Gastroesophageal sphincter (tissue), 4 donors: Measurements from ENCODE around the gene GADD45G. TPM values are rescaled to one million over a fixed set of nuclear protein-coding genes. Genes with fewer than 3 reads are reported as not detected.

Source experiments
- ATAC-seq: fragments of 150-250 bp; one replicate; pipeline ENCODE4 v1.9.1; 2016; ENCODE audit warnings: mild to moderate bottlenecking, moderate library complexity
- H3K27ac ChIP-seq, 4 donors: fragments of 200-600 bp; sonication (generic) in 3 of 4; 1 replicate in 3 of 4; 2 replicates in 1 of 4; pipeline ENCODE4 v1.5.1; 2016 to 2019
- H3K27me3 ChIP-seq: fragments of 200-600 bp; sonication (generic); one replicate; pipeline ENCODE4 v1.5.1; 2019
- H3K36me3 ChIP-seq, 2 donors: fragments of 200-600 bp; sonication (generic); one replicate each; pipeline ENCODE4 v1.5.1; 2019; ENCODE audit warnings: control low read depth in 1 of 2
- H3K4me1 ChIP-seq, 3 donors: fragments of 200-600 bp; sonication (generic); 1 replicate in 2 of 3; 2 replicates in 1 of 3; pipeline ENCODE4 v1.5.1; 2016 to 2019; ENCODE audit warnings: control low read depth in 2 of 3
- H3K4me3 ChIP-seq, 2 donors: fragments of 200-600 bp; sonication (generic); one replicate each; pipeline ENCODE4 v1.5.1; 2019; ENCODE audit warnings: mild to moderate bottlenecking in 1 of 2, moderate library complexity in 1 of 2
- H3K9me3 ChIP-seq, 3 donors: fragments of 200-600 bp; sonication (generic); one replicate each; pipeline ENCODE4 v1.5.1; 2017 to 2019; ENCODE audit warnings: control low read depth in 2 of 3
- EP300 ChIP-seq: sonication (generic); formaldehyde crosslinking; IDR thresholded peaks from one replicate; pipeline ENCODE4 v1.6.1; 2017; ENCODE audit warnings: antibody characterized with exemption, mild to moderate bottlenecking
- POLR2A ChIP-seq, 2 donors: fragments of 450-650 bp; IDR thresholded peaks; one replicate each; pipeline ENCODE4 v1.6.1; 2017; ENCODE audit warnings: antibody characterized with exemption in 2 of 2, mild to moderate bottlenecking in 2 of 2, moderate library complexity in 1 of 2
- POLR2AphosphoS5 ChIP-seq: sonication (generic); formaldehyde crosslinking; IDR thresholded peaks from one replicate; pipeline ENCODE4 v1.6.1; 2017; ENCODE audit warnings: antibody characterized with exemption
- WGBS, 2 donors: methylation state at CpG; one replicate each; pipeline ENCODE4 v1.1.5; 2018; ENCODE audit warnings: low coverage in 1 of 2; 5-methylcytosine and 5-hydroxymethylcytosine counted together
- total RNA-seq, 4 donors: library from RNA; depleted of rRNA; stranded (reverse); fragments of >200 nt; gene quantifications; one replicate each; pipeline ENCODE4 v1.1.0, GENCODE V29; 2016
- TF ChIP-seq, protein P1 (sequence below), 4 experiments: fragments of 200-600 bp in 2 of 4; fragments of 450-650 bp in 2 of 4; sonication (generic) in 1 of 4; IDR thresholded peaks; one replicate each; pipeline ENCODE4 v1.5.1; 2017 to 2019; ENCODE audit warnings: antibody characterized with exemption in 4 of 4, mild to moderate bottlenecking in 2 of 4, moderate library complexity in 2 of 4

The GADD45G gene
- total RNA-seq, 4 donors from 2014 or later, result 63.5 to 150 (median 91.8) TPM

DNA sequence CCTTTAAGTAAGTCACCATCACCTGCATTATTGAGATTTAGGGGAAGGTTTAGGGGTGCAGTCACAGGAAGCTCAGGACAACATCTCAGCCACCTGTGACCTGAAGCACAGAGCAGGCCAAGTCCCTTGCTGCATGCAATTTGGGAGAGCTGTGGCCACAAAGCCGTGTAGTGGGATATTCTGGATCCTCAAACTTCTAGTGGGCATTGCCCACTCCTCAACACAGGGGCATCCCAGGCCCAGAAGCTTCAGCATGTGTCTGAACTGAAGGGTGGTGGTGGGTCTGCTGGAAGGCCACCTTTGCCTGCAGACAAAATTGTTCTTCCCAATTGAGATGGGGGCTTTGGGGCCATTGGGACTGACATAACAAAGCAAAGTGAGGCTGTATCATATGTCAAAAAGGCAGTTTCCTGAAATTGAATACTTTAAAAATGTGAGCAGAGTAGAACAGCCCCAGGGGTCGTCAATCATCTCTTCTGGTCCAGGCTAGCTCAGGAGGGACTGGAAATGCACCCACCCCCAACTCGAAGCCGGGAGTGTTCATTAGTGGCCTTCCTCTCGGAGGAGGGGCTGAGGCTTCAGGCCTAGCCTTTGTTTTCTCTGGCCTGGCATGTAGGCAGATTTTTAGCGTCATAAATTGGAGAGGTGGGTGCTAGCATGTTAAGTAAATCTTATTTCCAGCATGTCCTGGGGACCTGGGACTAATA lies 2.8 kb upstream of the GADD45G start:
- H3K27me3 ChIP-seq, result no peaks in the 10 kb centered on the region
- H3K4me1 ChIP-seq, result peaks cover 0 to 31% (median 13%) of the 10 kb centered on the region in 3 donors
- H3K4me3 ChIP-seq, result no peak overlapping the region
- H3K36me3 ChIP-seq, result peaks cover 0 to 13% of the 10 kb centered on the region in 2 donors
- TF ChIP-seq EP300 (no peak), POLR2A (IDR thresholded peaks at IDR 0.05) (no peak), POLR2AphosphoS5 (no peak)
- TF ChIP-seq, protein P1, sequence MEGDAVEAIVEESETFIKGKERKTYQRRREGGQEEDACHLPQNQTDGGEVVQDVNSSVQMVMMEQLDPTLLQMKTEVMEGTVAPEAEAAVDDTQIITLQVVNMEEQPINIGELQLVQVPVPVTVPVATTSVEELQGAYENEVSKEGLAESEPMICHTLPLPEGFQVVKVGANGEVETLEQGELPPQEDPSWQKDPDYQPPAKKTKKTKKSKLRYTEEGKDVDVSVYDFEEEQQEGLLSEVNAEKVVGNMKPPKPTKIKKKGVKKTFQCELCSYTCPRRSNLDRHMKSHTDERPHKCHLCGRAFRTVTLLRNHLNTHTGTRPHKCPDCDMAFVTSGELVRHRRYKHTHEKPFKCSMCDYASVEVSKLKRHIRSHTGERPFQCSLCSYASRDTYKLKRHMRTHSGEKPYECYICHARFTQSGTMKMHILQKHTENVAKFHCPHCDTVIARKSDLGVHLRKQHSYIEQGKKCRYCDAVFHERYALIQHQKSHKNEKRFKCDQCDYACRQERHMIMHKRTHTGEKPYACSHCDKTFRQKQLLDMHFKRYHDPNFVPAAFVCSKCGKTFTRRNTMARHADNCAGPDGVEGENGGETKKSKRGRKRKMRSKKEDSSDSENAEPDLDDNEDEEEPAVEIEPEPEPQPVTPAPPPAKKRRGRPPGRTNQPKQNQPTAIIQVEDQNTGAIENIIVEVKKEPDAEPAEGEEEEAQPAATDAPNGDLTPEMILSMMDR (IDR thresholded peaks at IDR 0.05), result no peak
- no peak overlapping the region for H3K27ac ChIP-seq
- 68 to 80% methylated on average over 2 to 5 of the region's 6 CpGs for WGBS, 2 donors
- no peaks in the 10 kb centered on the region for H3K9me3 ChIP-seq
- ATAC-seq, result no peak

DNA sequence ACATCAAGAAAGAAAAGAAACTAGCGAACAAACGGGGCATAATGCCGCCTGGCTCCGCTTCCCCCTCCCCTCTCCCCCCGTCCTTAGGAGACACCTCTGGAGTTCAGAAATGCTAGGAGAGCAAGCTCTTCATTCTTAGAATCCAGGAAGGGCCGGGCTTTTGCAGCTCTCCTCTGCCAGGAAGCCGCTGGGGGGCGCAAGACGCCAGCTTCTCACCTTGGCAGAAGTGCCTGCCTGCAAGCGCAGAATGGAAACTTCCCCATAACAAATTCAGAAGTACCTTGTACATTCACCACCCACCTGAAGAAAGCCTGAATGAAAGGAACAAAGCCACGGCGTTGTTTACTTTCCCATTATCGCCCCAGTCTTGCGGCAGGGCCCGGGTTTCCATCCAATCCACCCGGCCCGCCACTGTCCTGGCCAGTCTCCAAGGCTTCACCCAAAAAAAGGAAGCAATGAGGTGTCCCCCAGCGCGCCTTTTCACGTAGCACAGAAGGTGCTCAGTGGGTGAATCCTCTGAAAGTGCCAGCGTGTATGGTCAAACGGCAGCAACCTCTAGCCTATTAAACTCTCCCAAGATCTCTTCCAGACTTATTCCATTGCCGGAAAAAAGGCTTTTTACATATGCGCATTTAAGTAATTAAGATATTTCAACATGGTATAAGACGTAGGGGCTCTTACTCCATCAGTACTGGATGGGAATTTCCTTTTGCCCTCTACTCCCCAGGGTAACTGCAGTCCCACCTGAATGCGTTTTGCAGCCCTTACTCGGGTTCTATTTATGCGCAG lies 1.6 kb upstream of the GADD45G start:
- H3K9me3 ChIP-seq, result no peaks in the 10 kb centered on the region
- ATAC-seq, result peak; percentile 38
- no peaks in the 10 kb centered on the region for H3K27me3 ChIP-seq
- peaks cover 0 to 13% of the 10 kb centered on the region in 2 donors for H3K36me3 ChIP-seq
- H3K4me1 ChIP-seq, result peaks cover 0 to 43% (median 16%) of the 10 kb centered on the region in 3 donors
- H3K27ac ChIP-seq, result peak overlapping the region; percentile 66 to 96 (median 92)
- TF ChIP-seq POLR2A (IDR thresholded peaks at IDR 0.05), result no peak
- TF ChIP-seq, protein P1 (IDR thresholded peaks at IDR 0.05), result peak; percentile 78 to 92 (median 89)
- no peak for TF ChIP-seq EP300
- TF ChIP-seq POLR2AphosphoS5, result peak; percentile 39
- peak overlapping the region; percentile 82 to 89 for H3K4me3 ChIP-seq
- 2% methylated on average over 18 to 24 of the region's 28 CpGs for WGBS, 2 donors

DNA sequence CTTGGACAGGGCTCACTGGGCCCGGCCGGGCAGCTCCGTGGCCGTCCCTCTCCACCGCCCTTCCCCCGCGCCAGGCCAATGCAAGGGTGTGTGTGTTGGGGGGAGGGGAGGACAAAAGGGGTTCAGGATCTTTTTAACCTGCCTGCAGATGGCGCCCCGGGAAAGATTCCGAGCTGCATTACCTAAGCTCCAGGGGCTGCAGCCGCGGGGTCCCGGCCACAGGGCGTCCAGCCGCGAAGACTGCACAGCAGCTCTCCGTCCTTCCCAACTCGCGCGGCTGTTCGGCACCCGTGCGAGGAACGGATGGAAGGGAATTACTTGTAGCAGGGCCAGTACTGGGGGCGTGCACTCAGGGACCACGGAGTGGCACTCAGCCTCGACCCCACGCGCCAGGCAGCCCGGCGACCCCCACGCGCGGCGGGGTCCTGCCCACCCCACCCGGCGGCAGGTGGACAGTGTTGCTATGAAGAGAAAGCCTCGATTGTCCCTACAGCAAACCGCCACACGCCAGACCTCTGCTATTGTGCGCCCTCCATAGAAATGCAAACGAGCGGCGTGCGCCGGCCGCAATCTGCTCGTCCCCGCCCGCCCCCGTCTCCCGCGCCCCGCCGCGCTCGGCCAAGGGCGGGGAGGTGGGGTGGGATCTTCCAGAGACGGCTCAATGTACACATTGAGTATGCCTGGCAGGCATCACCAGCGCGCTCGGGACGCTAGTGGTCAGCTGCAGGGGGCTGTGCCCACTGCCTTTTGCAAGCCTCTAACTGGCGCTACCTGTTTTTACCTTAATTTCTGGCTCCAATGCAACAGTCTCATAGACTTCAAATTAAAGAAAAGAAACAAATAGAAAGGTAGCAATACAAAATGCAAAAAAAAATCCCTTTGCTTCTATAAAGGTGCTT lies 796 bp upstream of the GADD45G start:
- TF ChIP-seq POLR2AphosphoS5 (peak; percentile 21), EP300 (no peak), POLR2A (IDR thresholded peaks at IDR 0.05) (no peak)
- TF ChIP-seq, protein P1 (IDR thresholded peaks at IDR 0.05), result peak in 3 of 4 experiments; percentile 53 to 71 (median 68)
- Histone ChIP-seq H3K27me3 (no peaks in the 10 kb centered on the region), H3K4me3 (peak overlapping the region; percentile 82 to 89), H3K36me3 (peaks cover 0 to 13% of the 10 kb centered on the region in 2 donors), H3K27ac (peak overlapping the region; percentile 66 to 96 (median 92)), H3K9me3 (no peaks in the 10 kb centered on the region), H3K4me1 (peaks cover 0 to 51% (median 16%) of the 10 kb centered on the region in 3 donors)
- ATAC-seq, result peak; percentile 34
- WGBS, 2 donors, result 0% methylated on average over 1 to 9 of the region's 64 CpGs

DNA sequence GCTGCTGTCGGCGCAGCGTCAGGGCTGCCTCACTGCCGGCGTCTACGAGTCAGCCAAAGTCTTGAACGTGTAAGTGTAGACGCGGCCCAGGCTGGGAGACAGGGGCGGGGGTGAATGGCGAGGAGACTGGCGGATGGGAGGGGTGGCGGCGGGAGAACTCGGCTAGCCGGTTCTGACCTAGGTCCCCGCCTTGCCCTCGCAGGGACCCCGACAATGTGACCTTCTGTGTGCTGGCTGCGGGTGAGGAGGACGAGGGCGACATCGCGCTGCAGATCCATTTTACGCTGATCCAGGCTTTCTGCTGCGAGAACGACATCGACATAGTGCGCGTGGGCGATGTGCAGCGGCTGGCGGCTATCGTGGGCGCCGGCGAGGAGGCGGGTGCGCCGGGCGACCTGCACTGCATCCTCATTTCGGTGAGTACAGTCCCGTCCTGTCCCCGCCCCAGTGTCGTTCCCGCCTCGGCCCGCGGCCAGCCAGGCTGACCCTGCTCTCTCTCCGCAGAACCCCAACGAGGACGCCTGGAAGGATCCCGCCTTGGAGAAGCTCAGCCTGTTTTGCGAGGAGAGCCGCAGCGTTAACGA lies 745 bp downstream of the GADD45G start:
- Histone ChIP-seq H3K4me1 (peaks cover 0 to 52% (median 16%) of the 10 kb centered on the region in 3 donors), H3K36me3 (peaks cover 0 to 13% of the 10 kb centered on the region in 2 donors), H3K9me3 (no peaks in the 10 kb centered on the region), H3K27ac (peak overlapping the region; percentile 85 to 96 (median 93)), H3K27me3 (no peaks in the 10 kb centered on the region), H3K4me3 (peak overlapping the region; percentile 82 to 89)
- peak in 1 of 2 donors; percentile 1 for TF ChIP-seq POLR2A (IDR thresholded peaks at IDR 0.05)
- TF ChIP-seq, protein P1 (IDR thresholded peaks at IDR 0.05), result no peak
- ATAC-seq, result peak; percentile 12
- WGBS, 2 donors, result 0 to 1% methylated on average over 6 to 17 of the region's 57 CpGs
